Uterus (tissue), 2 donors: ENCODE data around the gene CD40.

Experiments
- POLR2A ChIP-seq, 2 donors: fragments of 450-650 bp; IDR thresholded peaks; one replicate each; pipeline ENCODE4 v1.6.1; 2016; ENCODE audit warnings: antibody characterized with exemption in 2 of 2, mild to moderate bottlenecking in 1 of 2, moderate library complexity in 1 of 2
- TF ChIP-seq, protein P1 (sequence below), 4 experiments: fragments of 200-600 bp in 2 of 4; fragments of 450-650 bp in 2 of 4; sonication (generic) in 2 of 4; IDR thresholded peaks; one replicate each; pipeline ENCODE4 v1.5.1; 2016 to 2019; ENCODE audit warnings: antibody characterized with exemption in 4 of 4, mild to moderate bottlenecking in 2 of 4, moderate library complexity in 1 of 4

DNA sequence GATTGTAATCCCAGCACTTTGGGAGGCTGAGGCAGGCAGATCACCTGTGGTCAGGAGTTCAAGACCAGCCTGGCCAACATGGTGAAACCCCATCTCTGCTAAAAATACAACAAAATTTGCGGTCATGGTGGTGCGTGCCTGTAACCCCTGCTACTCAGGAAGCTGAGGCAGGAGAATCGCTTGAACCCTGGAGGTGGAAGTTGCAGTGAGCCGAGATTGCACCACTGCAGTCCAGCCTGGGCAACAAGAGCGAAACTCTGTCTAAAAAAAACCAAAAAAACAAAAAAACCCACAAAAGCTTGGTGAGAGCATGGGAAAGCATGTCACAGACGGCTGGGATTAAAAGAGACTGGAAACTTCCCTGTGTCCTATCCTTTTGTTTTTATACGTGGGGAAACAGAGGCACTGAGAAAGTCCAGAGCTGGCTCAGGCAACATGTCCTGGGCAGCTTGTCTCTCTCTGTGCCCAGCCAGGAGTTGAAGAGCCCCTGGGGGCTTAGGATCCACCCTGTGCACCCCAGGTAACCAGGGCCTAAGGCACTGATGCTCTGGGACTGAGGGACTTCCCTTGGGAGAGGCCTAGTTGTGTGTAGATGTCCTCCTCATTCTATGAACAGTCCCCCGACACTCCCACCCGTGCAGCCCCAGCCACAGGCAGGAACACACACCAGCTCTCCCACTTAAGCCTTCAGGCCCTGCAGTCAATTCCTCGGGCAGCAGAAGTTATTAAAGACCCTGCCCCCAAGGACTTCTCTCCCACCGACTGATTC, 16.0 kb downstream of the CD40 start:
- no peak for TF ChIP-seq POLR2A (IDR thresholded peaks at IDR 0.05)
- TF ChIP-seq, protein P1, sequence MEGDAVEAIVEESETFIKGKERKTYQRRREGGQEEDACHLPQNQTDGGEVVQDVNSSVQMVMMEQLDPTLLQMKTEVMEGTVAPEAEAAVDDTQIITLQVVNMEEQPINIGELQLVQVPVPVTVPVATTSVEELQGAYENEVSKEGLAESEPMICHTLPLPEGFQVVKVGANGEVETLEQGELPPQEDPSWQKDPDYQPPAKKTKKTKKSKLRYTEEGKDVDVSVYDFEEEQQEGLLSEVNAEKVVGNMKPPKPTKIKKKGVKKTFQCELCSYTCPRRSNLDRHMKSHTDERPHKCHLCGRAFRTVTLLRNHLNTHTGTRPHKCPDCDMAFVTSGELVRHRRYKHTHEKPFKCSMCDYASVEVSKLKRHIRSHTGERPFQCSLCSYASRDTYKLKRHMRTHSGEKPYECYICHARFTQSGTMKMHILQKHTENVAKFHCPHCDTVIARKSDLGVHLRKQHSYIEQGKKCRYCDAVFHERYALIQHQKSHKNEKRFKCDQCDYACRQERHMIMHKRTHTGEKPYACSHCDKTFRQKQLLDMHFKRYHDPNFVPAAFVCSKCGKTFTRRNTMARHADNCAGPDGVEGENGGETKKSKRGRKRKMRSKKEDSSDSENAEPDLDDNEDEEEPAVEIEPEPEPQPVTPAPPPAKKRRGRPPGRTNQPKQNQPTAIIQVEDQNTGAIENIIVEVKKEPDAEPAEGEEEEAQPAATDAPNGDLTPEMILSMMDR (IDR thresholded peaks at IDR 0.05) = no peak
